Neural cell (in vitro differentiated cells): Measurements from ENCODE around the gene COL24A1.

Source experiments
- EZH2 ChIP-seq: fragments of 200-600, 300-800 bp; shearing (Covaris generic), sonication (generic); IDR thresholded peaks from 2 replicates; pipeline ENCODE4 v1.6.1; 2014; ENCODE audit warnings: antibody characterized with exemption, low read length, borderline replicate concordance, mild to moderate bottlenecking; ENCODE audit not compliant: insufficient read depth, poor library complexity, severe bottlenecking
- MXI1 ChIP-seq: fragments of 450-650 bp; conservative IDR thresholded peaks from 2 replicates; pipeline ENCODE4 v1.6.1; 2014; ENCODE audit warnings: antibody characterized with exemption, mild to moderate bottlenecking; ENCODE audit not compliant: poor library complexity, severe bottlenecking
- POLR2AphosphoS5 ChIP-seq: IDR thresholded peaks from 2 replicates; pipeline ENCODE4 v1.6.1; 2012
- RAD21 ChIP-seq: fragments of 450-650 bp; conservative IDR thresholded peaks from 2 replicates; pipeline ENCODE4 v1.6.1; 2014; ENCODE audit warnings: antibody characterized with exemption, mild to moderate bottlenecking, moderate library complexity
- TAF1 ChIP-seq: IDR thresholded peaks from 2 replicates; pipeline ENCODE4 v1.6.1; 2012; ENCODE audit warnings: low read depth
- TF ChIP-seq, protein P1 (sequence below): IDR thresholded peaks from 2 replicates; pipeline ENCODE4 v1.6.1; 2012; ENCODE audit warnings: borderline replicate concordance
- TF ChIP-seq, protein P2 (sequence below): fragments of 450-650 bp; IDR thresholded peaks from 2 replicates; pipeline ENCODE4 v1.5.1; 2014; ENCODE audit warnings: antibody characterized with exemption, mild to moderate bottlenecking, moderate library complexity; ENCODE audit not compliant: poor library complexity, severe bottlenecking

DNA sequence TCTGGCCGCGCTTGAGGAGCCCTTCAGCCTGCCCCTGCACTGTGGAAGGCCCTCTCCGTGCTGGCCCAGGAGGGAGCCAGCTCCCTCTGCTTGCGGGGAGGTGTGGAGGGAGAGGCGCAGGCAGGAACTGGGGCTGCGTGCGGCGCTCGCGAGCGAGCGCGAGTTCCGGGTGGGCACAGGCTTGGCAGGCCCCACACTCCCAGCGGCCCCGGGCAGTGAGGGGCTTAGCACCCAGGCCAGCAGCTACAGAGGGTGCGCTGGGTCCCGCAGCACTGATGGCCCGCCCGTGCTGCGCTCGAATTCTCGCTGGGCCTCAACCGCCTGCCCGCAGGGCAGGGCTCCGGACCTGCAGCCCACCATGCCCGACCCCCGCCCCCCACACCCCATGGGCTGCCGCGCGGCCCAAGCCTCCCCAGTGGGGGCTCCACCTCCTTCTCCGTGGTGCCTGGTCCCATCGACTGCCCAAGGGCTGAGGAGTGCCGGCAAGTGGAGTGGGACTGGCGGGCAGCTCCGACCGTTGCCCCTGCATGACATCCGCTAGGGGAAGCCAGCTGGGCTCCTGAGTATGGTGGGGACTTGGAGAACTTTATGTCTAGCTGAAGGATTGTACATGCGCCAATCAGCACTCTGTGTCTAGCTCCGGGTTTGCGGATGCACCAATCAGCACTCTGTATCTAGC lies 46.0 kb downstream of the COL24A1 start:
- TF ChIP-seq RAD21 (no peak), EZH2 (no peak), MXI1 (no peak), TAF1 (no peak), POLR2AphosphoS5 (no peak)
- TF ChIP-seq, protein P1, sequence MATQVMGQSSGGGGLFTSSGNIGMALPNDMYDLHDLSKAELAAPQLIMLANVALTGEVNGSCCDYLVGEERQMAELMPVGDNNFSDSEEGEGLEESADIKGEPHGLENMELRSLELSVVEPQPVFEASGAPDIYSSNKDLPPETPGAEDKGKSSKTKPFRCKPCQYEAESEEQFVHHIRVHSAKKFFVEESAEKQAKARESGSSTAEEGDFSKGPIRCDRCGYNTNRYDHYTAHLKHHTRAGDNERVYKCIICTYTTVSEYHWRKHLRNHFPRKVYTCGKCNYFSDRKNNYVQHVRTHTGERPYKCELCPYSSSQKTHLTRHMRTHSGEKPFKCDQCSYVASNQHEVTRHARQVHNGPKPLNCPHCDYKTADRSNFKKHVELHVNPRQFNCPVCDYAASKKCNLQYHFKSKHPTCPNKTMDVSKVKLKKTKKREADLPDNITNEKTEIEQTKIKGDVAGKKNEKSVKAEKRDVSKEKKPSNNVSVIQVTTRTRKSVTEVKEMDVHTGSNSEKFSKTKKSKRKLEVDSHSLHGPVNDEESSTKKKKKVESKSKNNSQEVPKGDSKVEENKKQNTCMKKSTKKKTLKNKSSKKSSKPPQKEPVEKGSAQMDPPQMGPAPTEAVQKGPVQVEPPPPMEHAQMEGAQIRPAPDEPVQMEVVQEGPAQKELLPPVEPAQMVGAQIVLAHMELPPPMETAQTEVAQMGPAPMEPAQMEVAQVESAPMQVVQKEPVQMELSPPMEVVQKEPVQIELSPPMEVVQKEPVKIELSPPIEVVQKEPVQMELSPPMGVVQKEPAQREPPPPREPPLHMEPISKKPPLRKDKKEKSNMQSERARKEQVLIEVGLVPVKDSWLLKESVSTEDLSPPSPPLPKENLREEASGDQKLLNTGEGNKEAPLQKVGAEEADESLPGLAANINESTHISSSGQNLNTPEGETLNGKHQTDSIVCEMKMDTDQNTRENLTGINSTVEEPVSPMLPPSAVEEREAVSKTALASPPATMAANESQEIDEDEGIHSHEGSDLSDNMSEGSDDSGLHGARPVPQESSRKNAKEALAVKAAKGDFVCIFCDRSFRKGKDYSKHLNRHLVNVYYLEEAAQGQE, result no peak
- TF ChIP-seq, protein P2, sequence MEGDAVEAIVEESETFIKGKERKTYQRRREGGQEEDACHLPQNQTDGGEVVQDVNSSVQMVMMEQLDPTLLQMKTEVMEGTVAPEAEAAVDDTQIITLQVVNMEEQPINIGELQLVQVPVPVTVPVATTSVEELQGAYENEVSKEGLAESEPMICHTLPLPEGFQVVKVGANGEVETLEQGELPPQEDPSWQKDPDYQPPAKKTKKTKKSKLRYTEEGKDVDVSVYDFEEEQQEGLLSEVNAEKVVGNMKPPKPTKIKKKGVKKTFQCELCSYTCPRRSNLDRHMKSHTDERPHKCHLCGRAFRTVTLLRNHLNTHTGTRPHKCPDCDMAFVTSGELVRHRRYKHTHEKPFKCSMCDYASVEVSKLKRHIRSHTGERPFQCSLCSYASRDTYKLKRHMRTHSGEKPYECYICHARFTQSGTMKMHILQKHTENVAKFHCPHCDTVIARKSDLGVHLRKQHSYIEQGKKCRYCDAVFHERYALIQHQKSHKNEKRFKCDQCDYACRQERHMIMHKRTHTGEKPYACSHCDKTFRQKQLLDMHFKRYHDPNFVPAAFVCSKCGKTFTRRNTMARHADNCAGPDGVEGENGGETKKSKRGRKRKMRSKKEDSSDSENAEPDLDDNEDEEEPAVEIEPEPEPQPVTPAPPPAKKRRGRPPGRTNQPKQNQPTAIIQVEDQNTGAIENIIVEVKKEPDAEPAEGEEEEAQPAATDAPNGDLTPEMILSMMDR, result no peak
